Stimulated activated CD8-positive, alpha-beta memory T cell treated with anti-CD3 and anti-CD28 coated beads, Interleukin-7, amount 100 ng/mL, for 4 hours (primary cell): Measurements from ENCODE around the gene PROK1.
"Not testable (repeated sequence)": the region's sequence is repeated elsewhere in the genome, so short reads cannot be mapped to it uniquely, and the experiment has no call there.

Source experiments
- DNase-seq, 2 donors: peaks; one replicate each; pipeline ENCODE4 v3.0.0-alpha.2; 2020; ENCODE audit warnings: low read depth in 2 of 2

The PROK1 gene

DNA sequence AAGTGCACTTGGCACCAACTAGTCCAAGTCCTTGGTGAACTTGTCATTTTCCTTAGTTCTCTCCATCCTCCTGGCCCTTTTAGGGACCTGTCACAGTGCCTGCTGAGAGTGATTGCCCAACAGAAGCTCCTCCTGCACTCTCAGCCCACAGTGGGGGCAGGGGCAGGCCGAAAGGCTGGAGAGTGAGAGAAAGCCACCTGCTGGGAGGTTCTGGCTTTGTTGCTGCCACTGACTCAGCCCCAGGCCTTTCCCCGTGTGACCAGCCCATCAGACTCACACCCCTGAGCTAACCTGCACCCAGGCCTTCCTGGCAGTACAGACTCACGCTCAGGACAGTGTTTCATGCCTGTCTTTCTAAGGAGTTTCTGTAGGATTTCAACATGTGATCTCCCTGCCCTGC lies 17.1 kb upstream of the PROK1 start:
- no peak for DNase-seq

DNA sequence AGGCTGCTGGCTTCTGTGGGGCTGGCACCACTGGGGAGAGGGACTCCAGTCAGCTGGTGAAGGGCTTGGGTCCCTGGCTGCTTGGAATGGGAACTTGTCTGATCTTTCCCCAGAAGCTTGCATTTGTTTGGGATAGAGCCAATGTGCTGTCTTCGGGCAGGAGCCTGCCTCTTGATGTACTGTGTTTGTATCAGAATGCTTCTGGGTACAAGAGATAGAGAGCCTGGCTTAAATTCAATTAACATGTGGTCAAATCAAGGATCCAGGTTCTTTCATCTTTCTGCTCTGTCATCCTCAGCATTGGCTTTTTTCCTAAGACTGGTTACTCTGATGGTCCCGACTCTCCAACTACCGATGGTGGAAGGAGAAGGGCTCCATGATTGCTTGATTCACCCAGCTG lies 16.0 kb upstream of the PROK1 start:
- DNase-seq = no peak

DNA sequence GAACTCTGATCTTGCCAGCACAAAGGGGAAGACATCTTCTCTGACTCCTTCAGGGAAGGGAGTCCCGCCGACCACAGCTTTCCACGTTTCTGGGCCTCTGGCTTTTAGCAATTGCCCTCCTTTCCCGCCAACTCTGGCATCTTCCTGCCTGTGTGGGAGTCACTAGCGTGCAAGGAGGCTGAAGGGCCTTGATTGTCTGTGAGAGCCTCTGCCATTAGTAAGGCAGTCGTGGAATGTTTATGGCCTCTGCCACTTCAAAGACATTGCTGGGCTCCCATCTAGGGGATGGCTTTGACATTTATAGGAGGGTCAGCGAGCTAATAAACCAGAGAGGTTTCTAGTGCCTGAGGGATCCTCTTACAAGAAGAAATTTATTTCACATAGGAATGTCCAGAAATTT lies 14.3 kb upstream of the PROK1 start:
- no peak for DNase-seq

DNA sequence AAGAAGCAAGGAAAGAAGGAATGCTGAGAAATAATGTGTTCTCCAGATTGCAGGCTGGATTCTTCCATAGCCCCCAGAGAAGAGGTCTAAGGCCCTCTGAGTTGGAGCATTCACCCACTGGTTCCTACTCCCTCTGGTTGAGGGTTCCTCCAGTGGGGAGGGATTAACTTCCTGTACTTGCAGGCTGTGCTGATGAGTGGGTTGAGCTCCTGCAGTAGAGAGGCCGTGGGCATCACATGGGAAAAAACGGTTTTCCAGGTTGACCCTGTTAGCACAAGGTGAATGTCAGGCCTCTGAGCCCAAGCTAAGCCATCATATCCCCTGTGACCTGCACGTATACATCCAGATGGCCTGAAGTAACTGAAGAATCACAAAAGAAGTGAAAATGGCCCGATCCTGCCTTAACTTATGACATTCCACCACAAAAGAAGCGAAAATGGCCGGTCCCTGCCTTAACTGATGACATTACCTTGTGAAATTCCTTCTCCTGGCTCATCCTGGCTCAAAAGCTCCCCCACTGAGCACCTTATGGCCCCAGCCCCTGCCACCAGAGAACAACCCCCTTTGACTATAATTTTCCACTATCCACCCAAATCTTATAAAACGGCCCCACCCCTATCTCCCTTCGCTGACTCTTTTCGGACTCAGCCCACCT lies 13.2 kb upstream of the PROK1 start:
- not testable (repeated sequence) for DNase-seq

GRCh38 chr1:110438893-110439292 lies 12.1 kb upstream of the PROK1 start:
- DNase-seq = no peak

DNA sequence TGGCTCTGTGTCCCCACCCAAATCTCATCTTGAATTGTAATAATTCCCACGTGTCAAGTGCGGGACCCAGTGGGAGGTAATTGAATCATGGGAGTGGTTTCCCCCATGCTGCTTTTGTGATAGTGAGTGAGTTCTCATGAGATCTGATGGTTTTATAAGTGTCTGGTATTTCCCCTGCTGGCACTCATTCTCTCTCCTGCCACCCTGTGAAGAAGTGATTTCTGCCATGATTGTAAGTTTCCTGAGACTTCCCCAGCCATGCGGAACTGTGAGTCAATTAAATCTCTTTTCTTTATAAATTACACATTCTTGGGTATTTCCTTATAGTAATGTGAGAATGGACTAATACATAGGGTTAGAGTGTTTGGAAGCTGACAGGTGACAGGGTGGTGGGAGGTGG lies 11.1 kb upstream of the PROK1 start:
- DNase-seq = not testable (repeated sequence)

DNA sequence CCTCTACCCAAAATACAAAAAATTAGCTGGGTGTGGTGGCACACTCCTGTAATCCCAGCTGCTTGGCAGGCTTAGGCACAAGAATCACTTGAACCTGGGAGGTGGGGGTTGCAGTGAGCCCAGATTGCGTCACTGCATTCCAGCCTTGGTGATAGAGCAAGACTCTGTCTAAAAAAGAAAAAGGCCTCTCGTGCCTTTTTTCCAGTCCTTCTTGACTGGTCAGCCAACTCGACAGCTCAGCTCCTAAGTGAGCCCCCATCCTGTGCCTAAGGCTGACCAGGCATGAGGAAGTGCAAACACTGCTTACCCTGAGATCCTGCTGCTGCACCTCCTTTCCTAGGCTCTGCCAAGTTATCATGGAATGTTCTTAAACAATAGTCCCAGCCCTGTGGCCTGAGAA lies 10.1 kb upstream of the PROK1 start:
- no peak for DNase-seq

GRCh38 chr1:110441888-110442287 lies 9.1 kb upstream of the PROK1 start:
- no peak for DNase-seq

- DNase-seq = no peak
Observed at GRCh38 chr1:110443451-110443850, 7.5 kb upstream of the PROK1 start.

DNA sequence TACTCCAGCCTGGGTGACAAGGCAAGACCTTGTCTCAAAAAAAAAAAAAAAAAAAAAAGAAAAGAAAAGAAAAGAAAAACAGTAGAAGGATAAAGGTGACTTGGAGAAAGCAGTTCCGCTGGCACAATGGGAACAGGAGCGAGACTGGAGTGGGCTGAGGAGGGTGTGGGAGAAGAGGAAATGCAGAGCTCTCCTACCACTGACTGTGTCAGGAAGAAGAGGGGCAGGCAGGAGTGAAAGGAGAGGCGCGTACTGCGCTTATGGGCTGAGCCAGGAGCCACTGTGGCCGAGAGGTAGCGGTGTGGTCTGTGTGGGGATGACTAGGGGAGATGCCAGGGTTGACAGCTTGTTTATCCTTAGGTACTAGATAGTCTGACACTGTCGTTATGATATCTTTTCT lies 6.4 kb upstream of the PROK1 start:
- no peak for DNase-seq

- no peak for DNase-seq
Observed at GRCh38 chr1:110449661-110450651, 993 bp upstream of the PROK1 start.

DNA sequence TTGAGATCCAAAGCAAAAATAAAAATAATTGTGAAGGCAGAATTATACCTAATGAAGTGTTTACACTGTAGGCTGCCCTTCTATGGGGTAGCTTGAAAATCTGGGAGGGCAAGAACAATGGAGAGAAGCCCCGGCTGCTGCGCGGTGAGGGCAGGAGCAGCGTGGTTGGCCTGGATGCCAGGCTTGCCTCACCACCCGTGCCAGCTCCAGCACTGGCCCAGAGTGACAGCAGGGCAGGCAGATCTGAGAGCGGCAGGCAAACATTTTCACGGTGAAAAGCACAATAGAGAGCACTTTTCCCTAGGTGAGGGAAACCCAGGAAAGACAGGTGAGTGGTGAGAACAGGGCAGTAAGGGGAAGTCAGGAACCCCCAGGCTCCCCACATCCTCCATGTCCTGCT lies 1.4 kb downstream of the PROK1 start:
- DNase-seq = no peak

- DNase-seq = no peak
Observed at GRCh38 chr1:110453829-110454228, 2.9 kb downstream of the PROK1 start.

- no peak for DNase-seq
Observed at GRCh38 chr1:110454328-110454727, 3.4 kb downstream of the PROK1 start.

DNA sequence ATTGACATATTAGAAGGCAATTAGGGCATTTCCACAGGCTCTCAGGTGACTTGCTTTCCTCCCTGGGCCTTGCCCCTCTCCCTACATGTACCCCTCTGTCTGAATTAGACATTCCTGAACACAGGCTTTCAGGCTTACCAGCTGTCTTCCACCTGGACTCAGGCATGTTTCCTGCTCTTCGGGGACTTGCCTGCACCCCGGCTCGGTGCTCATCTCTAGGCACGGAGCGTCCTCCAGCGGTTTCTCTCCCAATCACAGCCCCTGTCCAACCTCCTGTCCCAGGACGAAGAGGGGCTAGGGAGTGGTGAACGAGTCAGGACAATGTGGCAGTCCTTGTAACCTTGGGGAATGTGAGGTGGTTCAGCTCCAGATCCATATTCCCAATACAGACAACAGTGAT lies 4.2 kb downstream of the PROK1 start:
- DNase-seq = no peak

GRCh38 chr1:110457206-110457605 lies 6.3 kb downstream of the PROK1 start:
- no peak for DNase-seq

DNA sequence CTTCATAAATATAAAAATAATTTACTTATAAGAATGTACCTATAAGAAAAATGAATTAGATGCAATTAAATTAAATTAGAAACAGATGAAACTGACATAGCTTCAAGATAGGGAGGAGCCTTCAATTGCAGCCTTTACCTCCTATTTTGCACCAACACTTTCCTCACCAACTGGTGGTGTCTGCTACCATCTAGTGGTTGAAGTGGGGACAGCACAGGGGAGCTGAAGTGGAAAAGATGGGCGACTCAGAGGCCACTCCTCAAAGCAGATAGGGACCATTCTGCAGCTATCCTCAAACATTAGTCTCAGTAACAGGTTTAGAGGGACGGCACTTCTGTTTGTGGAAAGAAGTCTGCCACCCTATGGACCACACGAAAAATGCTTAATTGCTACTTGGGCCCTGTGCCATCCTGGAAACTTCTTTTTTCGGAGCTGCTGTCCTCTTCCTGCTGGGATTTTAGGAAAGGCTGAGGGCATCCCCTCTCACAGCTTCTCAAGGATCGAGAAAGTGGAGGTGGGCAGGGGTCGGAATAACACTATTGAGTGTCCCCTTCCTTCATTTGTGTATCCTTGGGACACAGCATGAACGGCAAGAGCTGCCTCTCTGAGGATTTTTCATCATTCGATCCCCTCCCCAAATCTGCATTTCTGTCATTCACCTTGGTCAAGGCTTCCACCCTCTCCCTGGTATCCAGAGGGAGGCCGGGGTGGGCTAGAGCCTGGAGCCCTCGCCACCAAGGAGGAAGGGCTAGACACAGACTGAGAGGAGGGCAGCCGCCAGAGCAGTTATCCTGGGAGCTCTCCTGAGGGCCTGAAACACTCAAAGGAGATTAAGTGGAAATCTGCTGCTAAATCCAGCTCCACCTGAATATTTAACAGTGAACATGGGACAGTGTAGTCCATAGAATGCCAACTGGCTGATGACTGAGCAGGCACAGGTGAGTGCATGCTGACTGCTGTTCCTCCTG lies 9.6 kb downstream of the PROK1 start:
- DNase-seq = peak; percentile 47 to 74

GRCh38 chr1:110462093-110462492 lies 11.1 kb downstream of the PROK1 start:
- DNase-seq = no peak

GRCh38 chr1:110462964-110463363 lies 12.0 kb downstream of the PROK1 start:
- no peak for DNase-seq

- DNase-seq = no peak
Observed at GRCh38 chr1:110463725-110464124, 12.8 kb downstream of the PROK1 start.

GRCh38 chr1:110464340-110464739 lies 13.4 kb downstream of the PROK1 start:
- DNase-seq = no peak
